ENCODE measurements around the gene USP37. TPM values are rescaled to one million over a fixed set of nuclear protein-coding genes. Genes with fewer than 3 reads are reported as not detected.
A peak's percentile ranks its signal among the peaks of the same experiment; 100 is the strongest.

The USP37 gene
- total and polyA plus RNA-seq, 2 of the 13 experiments (the other 11 are each of a cell fraction or from before 2014, with no cell fraction given) = 6.5 to 30.6 TPM

GRCh38 chr2:218568190-218569037 lies at the start of gene USP37, which contains the start of gene CNOT9 (continued):
- TF ChIP-seq AHDC1 (CRISPR knock-in tag; IDR thresholded peaks at IDR 0.05; ENCODE audit: borderline replicate concordance) (peak; percentile 69; the same call in 1 of the 2 replicates), ZBTB21 (CRISPR knock-in tag; IDR thresholded peaks at IDR 0.05) (no peak), KDM6A (CRISPR knock-in tag; IDR thresholded peaks at IDR 0.05; ENCODE audit: low read depth) (peak; percentile 25), ZBTB20 (CRISPR knock-in tag; IDR thresholded peaks at IDR 0.05; ENCODE audit: borderline replicate concordance, low read depth) (peak; percentile 98; the same call in 1 of the 2 replicates), ATF3 (CRISPR knock-in tag; IDR thresholded peaks at IDR 0.05) (no peak), ZNF639 (CRISPR knock-in tag; conservative IDR thresholded peaks at IDR 0.05) (peak; percentile 85), GPN1 (CRISPR knock-in tag; IDR thresholded peaks at IDR 0.05; ENCODE audit: borderline replicate concordance) (no peak), NR2F6 (IDR thresholded peaks at IDR 0.05) (peak; percentile 98), NR2F6 (CRISPR knock-in tag; IDR thresholded peaks at IDR 0.05) (peak; percentile 96), NFKB2 (CRISPR knock-in tag; IDR thresholded peaks at IDR 0.05; ENCODE audit: borderline replicate concordance) (peak; percentile 96), ELF4 (CRISPR knock-in tag; IDR thresholded peaks at IDR 0.05; ENCODE audit: borderline replicate concordance) (peak; percentile 96), HMGA1 (CRISPR knock-in tag; conservative IDR thresholded peaks at IDR 0.05) (no peak), CBX2 (IDR thresholded peaks at IDR 0.05; ENCODE audit: low read depth, low read length) (no peak), CBX2 (CRISPR knock-in tag; IDR thresholded peaks at IDR 0.05; ENCODE audit: low read depth) (no peak), ATF6 (CRISPR knock-in tag; conservative IDR thresholded peaks at IDR 0.05) (peak; percentile 78; the same call in 1 of the 2 replicates), ZNF276 (CRISPR knock-in tag; IDR thresholded peaks at IDR 0.05; ENCODE audit: low read depth) (peak; percentile 96), ZNF724P (CRISPR knock-in tag; IDR thresholded peaks at IDR 0.05; ENCODE audit: borderline replicate concordance) (peak; percentile 81), ZNF496 (CRISPR knock-in tag; IDR thresholded peaks at IDR 0.05; ENCODE audit: insufficient replicate concordance) (peak; percentile 38)

Data from HepG2 (cell line).